Measurements from ENCODE around the gene CEP112.

DNA sequence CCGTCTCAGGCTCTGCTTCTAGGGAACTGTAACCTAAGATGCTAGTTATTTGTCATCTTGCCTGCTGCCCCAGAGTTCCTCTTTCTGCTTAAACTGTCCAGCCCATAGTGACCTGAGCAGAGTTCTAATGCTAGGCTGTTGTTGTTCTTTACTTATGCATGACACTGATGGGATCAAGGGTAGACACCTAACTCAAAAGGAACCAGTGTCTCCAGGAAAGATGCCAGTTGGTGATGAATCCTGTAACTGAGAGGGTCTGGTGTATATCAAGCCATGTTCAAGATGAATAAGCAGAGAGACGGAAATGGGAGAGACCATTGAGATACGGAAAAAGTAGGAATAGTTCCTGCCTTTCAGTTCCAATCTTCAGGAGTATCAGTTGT is 23.6 kb upstream of the CEP112 start:
- no peak for TF ChIP-seq ZFP3 (CRISPR knock-in tag; IDR thresholded peaks at IDR 0.05)
- TF ChIP-seq, protein P1, sequence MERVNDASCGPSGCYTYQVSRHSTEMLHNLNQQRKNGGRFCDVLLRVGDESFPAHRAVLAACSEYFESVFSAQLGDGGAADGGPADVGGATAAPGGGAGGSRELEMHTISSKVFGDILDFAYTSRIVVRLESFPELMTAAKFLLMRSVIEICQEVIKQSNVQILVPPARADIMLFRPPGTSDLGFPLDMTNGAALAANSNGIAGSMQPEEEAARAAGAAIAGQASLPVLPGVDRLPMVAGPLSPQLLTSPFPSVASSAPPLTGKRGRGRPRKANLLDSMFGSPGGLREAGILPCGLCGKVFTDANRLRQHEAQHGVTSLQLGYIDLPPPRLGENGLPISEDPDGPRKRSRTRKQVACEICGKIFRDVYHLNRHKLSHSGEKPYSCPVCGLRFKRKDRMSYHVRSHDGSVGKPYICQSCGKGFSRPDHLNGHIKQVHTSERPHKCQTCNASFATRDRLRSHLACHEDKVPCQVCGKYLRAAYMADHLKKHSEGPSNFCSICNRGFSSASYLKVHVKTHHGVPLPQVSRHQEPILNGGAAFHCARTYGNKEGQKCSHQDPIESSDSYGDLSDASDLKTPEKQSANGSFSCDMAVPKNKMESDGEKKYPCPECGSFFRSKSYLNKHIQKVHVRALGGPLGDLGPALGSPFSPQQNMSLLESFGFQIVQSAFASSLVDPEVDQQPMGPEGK (CRISPR knock-in tag; IDR thresholded peaks at IDR 0.05; ENCODE audit: borderline replicate concordance): no peak
- no peak for TF ChIP-seq TCF4 (CRISPR knock-in tag; IDR thresholded peaks at IDR 0.05; ENCODE audit: borderline replicate concordance)
- TF ChIP-seq ISL1 (CRISPR knock-in tag; IDR thresholded peaks at IDR 0.05): no peak
- no peak for TF ChIP-seq CSDC2 (CRISPR knock-in tag; IDR thresholded peaks at IDR 0.05)
